NCI-H345 (cell line): ENCODE data around the gene CYB5R4.

Source experiments
- DNase-seq: peaks from one replicate; lab custom pipeline; 2025; lab: John Stamatoyannopoulos, UW

CYB5R4 gene

DNA sequence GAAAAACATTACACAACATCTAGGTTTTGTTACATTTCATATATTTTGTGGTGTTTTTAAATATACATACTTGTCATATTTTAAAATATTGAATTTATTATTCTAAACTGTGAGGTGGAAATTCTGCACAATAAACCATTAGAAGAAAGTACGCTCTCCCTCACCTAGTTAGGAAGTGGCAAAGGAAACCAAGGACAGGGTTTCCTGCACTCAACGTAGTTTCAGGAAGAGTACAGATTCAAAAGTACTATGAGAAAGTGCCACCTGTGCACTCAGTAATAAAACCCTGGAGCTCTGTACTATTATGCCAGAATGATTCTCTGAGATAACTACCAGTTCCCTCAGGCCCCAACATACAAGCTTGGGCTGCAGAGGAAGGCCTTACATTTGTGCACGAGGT is 119.5 kb downstream of the CYB5R4 start:
- no peak for DNase-seq

DNA sequence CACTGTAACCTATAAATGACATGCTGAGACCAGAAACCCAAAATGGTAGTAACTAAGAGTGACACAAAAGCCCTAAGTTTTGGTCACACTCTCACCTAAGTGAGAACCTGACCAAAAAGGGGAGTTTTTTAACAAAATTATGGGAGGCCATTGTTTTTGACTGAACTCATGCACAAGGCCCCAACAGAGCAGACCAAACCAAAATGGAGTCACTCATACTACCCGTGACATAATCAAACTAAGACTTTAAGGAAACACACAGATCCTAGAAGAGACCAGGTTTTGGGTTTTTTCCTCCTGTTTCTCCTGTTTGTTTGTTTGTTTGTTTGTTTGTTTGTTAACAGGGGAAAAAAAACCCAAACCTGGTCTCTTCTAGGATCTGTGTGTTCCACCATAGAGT is 124.9 kb downstream of the CYB5R4 start:
- DNase-seq, result no peak

DNA sequence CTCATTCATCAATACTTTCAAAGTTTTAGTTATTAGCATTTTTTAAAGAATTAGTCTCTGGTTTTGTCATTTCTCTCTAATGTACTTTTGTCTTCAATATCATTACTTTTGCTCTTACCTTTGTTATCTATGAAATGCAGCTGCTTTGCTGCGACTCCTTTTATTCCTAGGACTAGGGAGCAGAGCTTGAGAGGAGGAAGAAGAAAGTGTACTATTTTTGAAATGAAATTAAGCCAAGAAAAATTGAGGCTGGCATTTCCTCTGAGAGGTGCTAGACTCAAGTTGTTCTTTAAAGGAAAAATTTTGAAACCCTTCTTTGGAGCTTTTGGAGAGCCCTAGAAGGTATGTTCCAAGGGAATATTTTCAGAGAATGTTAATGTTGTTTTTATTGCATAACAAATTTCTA is 125.8 kb downstream of the CYB5R4 start:
- no peak for DNase-seq

DNA sequence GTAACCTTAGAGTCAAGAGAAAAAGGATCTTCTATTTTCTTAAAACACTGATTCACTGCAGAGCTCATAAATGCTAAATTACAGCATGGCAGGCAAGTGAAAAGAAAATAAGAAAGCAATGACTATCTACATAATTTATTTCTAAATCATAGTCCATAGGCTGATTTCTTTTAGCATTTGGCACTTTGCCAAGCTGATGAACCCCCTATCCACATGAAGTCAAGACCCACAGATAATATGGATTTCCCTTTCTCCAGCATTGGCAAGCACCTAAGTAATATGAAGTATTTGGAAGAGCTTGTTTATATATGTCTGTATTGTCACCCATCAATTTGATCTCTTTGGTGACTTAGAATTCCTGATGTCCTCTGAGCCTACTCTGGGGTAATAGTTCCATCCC is 126.2 kb downstream of the CYB5R4 start:
- DNase-seq, result no peak

DNA sequence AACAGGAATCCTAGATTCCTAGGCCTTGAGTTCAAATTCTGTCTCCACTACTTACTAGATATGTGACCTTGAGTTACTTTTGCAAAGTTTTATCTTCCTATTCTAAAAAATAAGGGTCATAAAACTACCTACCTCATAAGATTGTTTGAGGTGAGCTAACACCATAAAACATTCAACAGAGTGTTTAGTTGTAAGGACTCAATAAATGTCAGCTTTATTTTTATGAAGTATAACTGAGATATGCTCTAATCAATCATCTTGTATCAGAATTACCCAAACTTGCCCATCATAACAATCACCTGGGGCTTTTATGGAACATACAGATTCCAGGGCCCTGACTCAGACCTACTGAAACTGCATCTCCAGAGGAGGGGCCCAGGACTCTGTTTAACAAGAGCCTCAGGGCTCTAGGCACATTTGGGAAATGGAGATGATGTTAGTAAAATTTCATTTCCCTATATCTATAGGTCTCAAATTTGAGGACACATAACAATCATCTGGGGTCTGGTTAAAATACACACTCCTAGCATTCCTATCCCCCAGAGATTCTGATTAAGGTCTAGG is 138.6 kb downstream of the CYB5R4 start:
- DNase-seq, result no peak

DNA sequence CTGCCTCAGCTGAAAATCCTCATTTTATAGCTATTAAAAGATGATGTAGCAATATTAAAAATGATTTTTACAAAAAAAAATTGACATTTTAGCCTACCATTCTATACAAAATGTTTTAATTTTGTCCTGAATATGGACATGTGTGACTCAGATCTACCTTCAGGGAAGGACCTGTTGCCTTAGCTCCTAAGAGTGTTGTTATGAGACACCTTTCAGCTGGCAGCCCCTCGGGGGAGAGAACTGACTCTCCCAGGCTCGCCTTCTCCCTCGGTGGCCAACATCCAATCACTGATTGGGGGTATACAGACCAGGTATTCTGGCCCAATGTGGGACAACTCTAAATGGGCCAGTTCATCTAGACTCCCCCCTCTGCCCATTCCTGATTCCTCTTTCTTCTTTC is 141.6 kb downstream of the CYB5R4 start:
- no peak for DNase-seq

DNA sequence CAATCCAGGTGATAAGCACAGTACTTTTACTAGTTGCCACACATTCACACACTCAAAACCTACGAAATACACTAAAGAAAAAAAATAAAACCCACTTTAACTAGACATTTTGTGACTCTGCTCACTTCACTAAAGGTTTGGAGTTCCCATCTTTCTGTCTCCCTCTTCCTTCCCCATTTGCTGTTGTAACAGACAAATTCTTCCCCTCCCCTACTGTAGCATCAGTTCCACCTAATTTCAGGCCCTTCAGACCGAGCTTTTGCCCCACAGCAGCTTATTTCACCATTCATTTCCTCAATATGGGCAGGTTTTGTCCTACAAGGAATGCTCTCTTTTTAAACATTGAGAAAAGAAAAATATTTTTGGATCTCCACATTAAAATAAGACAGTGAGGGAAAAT is 142.7 kb downstream of the CYB5R4 start:
- DNase-seq, result no peak

DNA sequence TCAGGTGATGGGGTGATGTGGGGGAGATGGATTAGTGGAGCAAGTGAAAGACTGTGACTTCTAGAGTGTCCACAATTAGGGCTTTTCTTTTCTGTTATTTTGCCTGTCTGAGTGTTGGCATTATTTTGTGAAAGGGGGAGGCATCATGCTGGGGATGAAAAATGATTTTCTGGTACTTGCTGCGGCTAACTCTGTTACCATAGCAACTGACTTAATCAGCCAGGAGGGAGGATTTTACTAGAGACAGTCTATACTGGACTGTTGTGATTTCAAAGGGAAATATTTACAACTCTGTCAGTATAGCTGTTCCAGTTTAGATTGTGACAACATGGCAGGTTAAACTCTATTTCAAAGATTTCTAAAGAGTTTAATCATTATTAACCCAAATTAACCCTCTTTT is 143.6 kb downstream of the CYB5R4 start:
- DNase-seq, result no peak

DNA sequence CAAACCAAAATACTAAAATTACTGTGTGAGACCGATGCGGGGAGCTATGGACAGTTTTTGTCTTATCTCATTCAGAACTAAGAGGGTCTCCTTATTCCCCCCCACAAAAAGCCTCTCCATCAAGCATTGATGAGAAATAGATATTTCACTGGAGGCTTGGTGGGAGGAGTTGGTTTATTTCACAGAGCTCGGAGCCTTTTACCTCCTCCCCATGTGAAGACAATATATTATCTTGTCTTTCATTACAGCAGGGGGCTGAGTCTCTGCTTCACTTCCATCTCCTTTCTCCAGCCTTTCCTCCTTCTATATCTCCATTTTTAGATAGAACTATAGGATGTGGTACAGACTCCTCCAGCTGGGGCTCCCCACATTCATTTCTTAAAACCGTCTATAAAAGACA is 144.2 kb downstream of the CYB5R4 start:
- no peak for DNase-seq

DNA sequence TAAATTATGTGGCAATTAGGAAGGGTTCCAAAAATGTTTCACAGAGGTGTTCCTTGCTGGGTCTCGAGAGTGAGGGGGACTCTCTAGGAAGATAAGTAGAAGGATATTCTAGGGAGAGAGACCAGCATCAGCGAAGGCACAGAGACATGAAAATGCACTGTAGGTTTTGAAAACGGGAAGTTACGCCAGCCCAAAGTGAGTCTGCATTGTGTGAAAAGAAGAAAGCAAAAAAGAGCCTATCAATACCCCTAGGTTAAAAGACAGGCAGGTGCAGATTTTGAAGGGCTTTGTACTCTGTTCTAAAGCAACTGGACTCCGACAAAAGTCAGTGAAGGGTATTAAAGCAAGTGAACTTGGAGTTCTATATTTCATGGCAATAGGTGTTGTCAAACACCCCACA is 148.4 kb downstream of the CYB5R4 start:
- DNase-seq, result no peak

DNA sequence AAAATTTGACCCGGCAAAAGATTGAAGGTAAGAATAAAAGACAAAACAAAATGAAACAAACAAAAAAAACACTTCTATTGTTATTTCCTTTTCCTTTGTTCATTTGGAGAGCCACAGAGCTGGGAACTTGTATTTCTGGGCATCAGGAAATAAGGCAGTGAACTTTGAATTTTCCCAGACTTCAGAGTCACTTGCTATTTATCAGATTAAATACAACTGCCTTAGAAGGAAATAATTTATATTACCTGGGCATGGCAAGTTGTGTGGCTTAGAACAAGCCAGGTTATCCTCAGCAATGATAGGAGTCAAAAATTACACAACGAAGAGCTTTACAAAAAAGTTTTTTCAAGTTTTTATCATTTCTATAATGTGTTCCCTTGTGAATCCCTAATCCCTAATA is 153.9 kb downstream of the CYB5R4 start:
- no peak for DNase-seq

DNA sequence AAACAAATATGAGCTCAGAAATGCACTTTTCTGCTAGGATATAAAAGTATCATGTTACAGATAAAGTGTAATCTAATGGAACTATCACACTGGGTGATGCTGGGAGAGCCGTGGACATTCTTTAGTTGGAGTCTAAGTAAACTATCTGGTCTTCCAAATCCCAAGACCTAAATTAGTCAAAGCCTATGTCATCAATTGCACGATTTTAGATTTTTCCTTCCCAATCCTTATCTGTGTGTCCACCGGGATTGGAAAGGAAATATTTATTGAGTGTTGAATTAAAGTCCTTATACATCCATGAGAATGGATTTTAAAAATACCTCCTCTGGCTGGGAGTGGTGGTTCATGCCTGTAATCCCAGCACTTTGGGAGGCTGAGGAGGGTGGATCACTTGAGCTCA is 154.4 kb downstream of the CYB5R4 start:
- no peak for DNase-seq

DNA sequence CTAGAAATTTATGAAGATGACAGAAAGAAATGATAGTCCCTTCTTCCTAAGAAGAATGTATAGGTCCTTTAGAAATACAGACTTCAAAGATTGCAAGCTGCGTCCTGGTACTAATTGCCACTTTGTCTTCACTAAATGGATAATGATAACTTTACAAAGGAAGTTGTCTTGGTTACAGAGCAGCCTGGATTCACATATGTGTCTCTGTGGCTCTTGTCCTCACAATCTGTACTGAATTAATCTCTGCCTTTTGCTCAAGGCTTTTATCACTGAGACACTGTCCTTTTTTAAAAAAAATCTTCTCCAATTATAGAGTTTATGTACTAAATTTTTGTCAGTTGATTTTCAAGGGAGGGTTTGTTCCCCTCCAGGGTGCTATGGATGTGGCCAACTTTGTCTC is 156.5 kb downstream of the CYB5R4 start:
- no peak for DNase-seq
